ENCODE data around the gene TECTB.

GRCh38 chr10:112290054-112290373, 6.8 kb downstream of the TECTB start:
- TF ChIP-seq CTCF (IDR thresholded peaks at IDR 0.05) (no peak), POLR2A (IDR thresholded peaks at IDR 0.05) (no peak)

Data from right lobe of liver (tissue), 4 donors.